EH (cell line): Measurements from ENCODE around the gene RARS2.
"Not testable (repeated sequence)": the region's sequence is repeated elsewhere in the genome, so short reads cannot be mapped to it uniquely, and the experiment has no call there.

Experiments
- DNase-seq: peaks from one replicate; pipeline ENCODE4 v3.0.0-alpha.2; 2015; ENCODE audit warnings: low read depth

Gene RARS2

GRCh38 chr6:87589693-87590416 lies at the start of gene RARS2, which contains the start of gene ORC3:
RARS2 (minus strand) TSS chr6:87589987; CDS start chr6:87589957, 30 bp downstream.
ORC3 (plus strand) TSS chr6:87590135; CDS start chr6:87590169, 34 bp downstream.
- peak; percentile 95 for DNase-seq

- no peak for DNase-seq
Observed at GRCh38 chr6:87639373-87639772, 49.6 kb upstream of the RARS2 start.

GRCh38 chr6:87637106-87637505 lies 47.3 kb upstream of the RARS2 start:
- no peak for DNase-seq

GRCh38 chr6:87636315-87636714 lies 46.5 kb upstream of the RARS2 start:
- DNase-seq, result no peak

GRCh38 chr6:87633851-87634250 lies 44.1 kb upstream of the RARS2 start:
- no peak for DNase-seq

- DNase-seq, result no peak
Observed at GRCh38 chr6:87630746-87631145, 41.0 kb upstream of the RARS2 start.

GRCh38 chr6:87628881-87629280 lies 39.1 kb upstream of the RARS2 start:
- peak; percentile 25 for DNase-seq

- no peak for DNase-seq
Observed at GRCh38 chr6:87628424-87628823, 38.6 kb upstream of the RARS2 start.

GRCh38 chr6:87623248-87623647 lies 33.5 kb upstream of the RARS2 start:
- DNase-seq, result peak; percentile 54

GRCh38 chr6:87618531-87618930 lies 28.7 kb upstream of the RARS2 start:
- DNase-seq, result no peak

GRCh38 chr6:87617405-87617804 lies 27.6 kb upstream of the RARS2 start:
- DNase-seq, result no peak

- DNase-seq, result not testable (repeated sequence)
Observed at GRCh38 chr6:87613018-87613417, 23.2 kb upstream of the RARS2 start.

- no peak for DNase-seq
Observed at GRCh38 chr6:87608802-87609201, 19.0 kb upstream of the RARS2 start.

- no peak for DNase-seq
Observed at GRCh38 chr6:87606199-87606598, 16.4 kb upstream of the RARS2 start.

GRCh38 chr6:87600576-87600975 lies 10.8 kb upstream of the RARS2 start:
- DNase-seq, result no peak

GRCh38 chr6:87590990-87591389 lies 1.2 kb upstream of the RARS2 start:
- no peak for DNase-seq

- no peak for DNase-seq
Observed at GRCh38 chr6:87590417-87590880, 662 bp upstream of the RARS2 start.

GRCh38 chr6:87588756-87589407 lies 905 bp downstream of the RARS2 start:
- peak; percentile 45 for DNase-seq

- DNase-seq, result no peak
Observed at GRCh38 chr6:87586371-87587077, 3.3 kb downstream of the RARS2 start.

- DNase-seq, result no peak
Observed at GRCh38 chr6:87583822-87584221, 6.0 kb downstream of the RARS2 start.

- DNase-seq, result no peak
Observed at GRCh38 chr6:87575423-87575822, 14.4 kb downstream of the RARS2 start.

- no peak for DNase-seq
Observed at GRCh38 chr6:87574237-87574804, 15.5 kb downstream of the RARS2 start.
